IPS-NIHi7 (cell line): ENCODE data around the gene RNF17.

Experiments used
- DNase-seq: peaks from one replicate; pipeline ENCODE4 v3.0.0; 2012; ENCODE audit warnings: mixed read lengths; ENCODE audit errors: extremely low spot score

The RNF17 gene

DNA sequence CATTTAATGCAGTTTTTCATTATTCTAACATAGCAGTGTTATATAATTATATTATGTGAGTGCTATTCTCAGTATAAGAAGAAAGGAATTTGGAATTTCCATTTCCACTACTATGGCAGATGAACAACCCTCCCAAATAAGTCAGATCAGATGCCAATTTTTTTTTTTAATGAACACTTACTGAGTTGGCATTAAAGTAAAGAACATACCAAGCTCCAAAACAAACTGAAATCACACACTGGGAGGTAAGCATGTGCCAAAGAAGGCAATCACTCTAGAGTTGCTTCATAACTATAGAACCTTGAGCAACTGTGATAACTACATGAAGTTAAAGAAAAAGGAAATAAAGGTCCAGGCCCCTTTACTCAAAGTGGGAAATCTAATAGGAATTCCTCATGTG lies 90.3 kb downstream of the RNF17 start:
- no peak for DNase-seq

DNA sequence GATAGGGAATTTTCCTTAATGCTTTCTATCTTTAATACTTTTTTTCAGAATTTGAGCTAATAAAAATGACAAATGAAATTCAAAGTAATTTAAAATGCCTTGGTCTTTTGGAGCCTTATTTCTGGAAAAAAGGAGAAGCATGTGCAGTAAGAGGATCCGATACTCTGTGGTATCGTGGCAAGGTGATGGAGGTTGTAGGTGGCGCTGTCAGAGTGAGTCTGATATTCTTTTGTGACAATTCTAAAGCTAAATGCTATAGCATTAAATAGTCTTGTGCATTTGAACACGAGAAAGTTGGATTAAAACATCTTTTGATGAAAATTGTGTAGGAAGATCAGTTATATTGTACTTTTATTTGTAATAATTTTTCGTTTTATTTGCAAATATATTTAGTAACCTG lies 95.0 kb downstream of the RNF17 start:
- no peak for DNase-seq

DNA sequence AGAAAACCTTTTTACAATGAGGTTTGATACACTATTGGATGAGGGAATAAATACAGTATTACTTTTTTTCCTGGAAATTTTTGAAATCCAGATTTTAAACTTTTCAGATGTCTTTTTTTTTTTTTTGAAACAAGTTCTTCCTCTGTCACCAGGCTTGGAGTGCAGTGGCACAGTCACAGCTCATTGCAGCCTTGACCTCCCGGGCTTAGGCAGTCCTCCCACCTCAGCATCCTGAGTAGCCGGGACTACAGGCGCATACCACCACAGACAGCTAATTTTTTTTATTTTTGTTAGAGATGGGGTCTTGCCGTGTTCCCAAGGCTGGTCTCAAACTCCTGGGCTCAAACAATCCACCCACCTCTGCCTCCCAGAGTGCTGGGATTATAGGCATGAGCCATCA lies 96.8 kb downstream of the RNF17 start:
- no peak for DNase-seq

DNA sequence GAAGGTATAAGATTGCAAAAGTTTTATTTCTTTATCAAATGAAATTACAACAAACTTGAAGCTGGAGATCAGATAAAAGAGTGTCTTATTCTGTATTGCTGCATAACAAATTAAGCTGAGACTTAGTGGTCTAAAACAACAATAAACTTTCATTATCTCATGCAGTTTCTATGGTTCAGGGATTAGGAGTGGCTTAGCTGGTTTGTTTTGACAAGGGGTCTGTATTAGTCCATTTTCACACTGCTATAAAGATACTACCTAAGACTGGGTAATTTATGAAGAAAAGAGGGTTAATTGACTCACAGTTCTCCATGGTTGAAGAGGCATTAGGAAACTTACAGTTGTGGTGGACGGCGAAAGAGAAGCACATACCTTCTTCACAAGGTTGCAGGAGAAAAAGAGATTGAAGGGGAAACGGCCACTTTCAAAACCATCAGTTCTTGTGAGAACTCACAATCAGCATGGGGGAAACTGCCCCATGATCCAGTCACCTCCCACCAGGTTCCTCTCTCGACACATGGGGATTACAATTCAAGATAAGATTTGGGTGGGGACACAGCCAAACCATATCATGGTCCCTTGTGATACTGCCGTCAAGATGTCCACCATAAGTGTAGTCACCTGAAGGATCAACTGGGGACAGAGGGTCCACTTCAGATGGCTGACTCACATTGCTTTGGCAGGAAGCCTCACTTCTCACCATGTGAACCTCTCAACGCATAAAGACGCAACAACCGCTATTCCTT lies 97.8 kb downstream of the RNF17 start:
- DNase-seq, result no peak

DNA sequence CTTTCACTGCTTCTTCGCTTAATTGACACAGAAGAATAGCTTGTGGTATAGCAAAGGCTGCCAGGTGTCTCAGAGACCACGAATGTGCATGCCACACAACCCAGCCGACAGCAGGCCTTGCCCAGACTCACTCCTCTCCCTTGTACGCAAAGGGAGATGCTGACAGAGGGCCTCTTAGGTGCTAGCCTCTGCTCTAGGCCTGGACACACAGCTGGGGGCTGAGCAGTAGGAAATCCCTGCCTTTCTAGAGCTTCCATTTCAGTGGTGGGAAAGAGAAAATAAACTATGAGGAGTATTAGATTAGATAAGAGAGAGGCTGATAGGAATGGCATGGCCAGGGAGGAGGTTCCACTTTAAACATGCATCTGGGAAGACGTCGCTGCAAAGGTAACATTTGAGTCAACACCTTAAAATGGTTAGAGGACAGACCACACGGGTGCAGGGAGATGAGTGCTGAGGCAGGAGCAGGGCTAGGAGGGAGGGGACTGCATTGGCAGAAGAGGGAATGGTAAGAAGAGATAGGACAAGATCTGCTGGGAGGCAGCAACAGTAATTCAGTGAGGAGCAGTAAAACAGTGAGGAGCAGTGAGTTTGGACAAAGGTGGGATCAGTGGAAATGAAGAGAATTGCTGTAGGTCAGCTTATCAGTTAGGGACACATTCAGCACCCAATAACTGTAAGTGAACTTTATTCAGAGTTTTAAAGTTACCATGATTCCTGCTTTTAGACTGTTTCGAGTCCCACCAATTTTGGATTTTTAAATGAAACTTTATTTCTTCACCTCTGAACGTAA lies 100.0 kb downstream of the RNF17 start:
- no peak for DNase-seq

DNA sequence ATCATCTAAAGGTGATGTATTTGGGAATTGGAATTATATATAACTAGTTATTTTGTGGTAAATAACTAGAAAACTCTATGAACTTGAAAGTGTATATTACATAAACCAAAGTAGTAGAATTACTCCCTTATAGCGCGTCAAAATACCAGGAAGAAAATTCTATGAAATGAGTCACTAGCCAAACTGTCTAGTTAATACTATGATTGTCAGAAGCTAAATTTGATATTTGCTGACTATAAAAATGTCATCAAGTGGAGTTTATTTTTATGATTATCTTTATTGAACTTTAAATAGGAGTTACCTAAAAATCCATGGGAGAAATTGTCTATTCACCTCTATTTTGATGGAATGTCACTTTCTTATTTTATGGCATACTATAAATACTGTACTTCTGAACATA lies 100.6 kb downstream of the RNF17 start:
- no peak for DNase-seq

DNA sequence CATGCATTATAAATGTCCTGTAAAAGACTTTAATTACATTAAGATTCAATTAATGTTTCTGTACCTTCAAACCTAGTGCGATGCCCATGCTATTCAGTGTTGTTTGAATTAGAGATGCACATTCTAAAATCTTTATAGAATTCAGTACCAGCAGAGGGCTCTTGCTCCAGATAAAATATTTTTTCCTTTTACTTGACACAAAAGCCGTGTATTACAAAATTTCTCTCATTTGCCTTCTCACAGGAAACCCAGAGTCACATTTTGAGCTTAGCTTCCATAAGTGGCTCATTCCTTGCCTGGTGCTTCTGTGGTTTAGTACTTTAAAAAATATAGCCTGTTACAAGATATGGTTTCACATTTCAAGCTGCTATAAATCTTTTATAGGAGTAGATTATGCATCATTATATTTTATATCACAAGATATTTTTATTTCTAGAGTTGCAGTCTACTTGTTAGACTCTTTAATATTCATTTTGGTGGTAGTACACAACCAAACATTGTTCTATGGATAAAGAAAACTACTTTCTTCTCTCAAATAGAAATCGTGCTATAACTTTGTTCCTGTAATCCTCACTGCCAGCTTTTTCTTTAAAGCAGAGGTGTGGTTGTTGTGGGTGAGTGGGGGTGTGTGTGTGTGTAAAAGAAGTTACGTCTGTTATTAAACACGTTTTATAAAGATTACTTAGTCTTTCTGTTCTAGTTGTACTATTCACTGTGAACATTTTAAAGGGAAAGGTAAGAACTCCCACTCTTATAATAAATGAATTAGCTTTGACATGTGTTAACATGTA lies 101.4 kb downstream of the RNF17 start:
- no peak for DNase-seq

DNA sequence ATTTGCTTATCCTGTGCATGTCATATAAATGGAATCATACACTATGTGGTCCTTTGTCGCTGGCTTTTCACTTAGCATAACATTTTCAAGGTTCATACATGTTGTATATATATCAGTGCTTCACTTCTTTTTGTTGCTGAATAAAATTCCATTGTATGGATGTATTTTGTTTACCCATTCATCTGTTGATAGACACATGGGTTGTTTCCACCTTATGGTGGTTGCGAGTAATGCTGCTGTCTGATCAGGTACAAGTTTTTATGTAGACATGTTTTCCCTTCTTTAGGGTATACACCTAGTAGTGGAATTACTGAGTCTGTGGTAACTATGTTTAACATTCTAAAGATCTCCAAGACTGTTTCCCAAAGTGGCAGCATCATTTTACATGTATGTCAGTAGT lies 102.5 kb downstream of the RNF17 start:
- DNase-seq, result no peak

DNA sequence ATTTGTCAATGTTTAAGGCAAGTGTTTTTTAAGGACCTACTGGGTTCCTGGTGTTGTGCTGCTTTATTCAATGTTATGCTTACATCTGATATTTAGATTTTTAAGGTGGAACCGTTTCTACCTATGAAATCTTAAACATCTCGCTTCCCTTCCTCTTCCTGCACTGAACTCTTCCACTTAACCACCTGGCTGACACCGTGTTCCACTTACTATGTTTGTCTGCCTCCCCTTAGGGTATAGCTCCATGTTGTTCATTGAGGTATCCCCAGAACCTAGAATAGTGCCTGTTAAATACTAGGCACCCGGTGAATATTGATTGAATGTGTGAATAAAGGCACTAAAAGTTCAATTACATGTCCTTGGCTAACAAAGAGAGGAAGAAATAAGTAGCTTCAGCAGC lies 104.9 kb downstream of the RNF17 start:
- DNase-seq, result no peak

DNA sequence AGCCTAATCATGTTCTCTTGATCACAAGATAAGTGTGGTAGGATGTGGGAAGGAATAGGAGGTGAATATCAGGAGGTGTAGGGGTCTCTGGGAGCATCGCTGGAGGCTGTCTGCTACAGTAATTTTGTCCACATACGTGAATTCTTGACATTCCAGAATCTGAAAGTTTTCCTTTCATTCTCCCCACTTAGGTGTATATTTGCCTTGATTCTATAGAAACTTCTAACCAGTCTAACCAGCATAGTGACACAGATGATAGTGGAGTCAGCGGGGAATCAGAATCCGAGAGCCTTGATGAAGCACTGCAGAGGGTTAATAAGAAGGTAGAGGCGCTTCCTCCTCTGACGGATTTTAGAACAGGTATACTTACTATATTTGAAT lies 106.4 kb downstream of the RNF17 start:
- DNase-seq, result no peak

DNA sequence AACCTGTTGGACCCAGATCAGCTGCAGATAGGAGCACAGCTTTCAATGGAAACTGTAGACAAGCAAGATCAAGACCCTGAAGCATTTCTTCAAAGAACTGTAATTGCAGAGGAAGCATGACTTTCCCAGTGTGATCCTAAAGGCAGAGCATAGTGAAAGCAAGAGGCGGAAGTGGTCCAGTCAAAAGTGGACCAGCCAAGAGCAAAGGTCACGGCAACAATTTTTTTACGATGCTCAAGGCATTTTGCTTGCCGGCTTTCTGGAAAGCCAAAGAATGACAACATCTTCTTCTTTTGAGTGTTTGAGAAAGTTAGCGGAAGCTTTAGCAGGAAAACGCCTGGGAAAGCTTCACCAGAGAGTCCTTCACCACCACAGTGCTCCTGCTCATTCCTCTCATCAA lies 111.6 kb downstream of the RNF17 start:
- DNase-seq, result no peak

DNA sequence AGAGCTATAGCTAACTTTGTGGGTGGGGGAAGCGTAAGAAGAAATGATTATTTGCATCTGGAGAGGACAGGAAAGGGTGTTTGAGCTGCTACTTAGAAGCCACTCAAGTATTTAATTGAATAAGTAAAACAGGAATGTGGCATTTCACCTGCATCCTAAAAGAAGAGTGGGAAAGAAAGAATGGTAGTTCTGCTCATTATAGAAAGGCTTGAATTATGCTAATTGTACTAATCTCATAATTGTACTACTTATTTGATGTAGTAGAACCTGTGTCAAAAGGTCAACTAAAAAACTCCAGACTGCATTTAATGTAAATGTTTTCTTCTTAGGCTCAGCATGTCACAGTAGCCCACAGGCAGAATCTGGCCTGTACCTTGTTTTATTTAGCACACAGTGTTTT lies 113.6 kb downstream of the RNF17 start:
- DNase-seq, result no peak

DNA sequence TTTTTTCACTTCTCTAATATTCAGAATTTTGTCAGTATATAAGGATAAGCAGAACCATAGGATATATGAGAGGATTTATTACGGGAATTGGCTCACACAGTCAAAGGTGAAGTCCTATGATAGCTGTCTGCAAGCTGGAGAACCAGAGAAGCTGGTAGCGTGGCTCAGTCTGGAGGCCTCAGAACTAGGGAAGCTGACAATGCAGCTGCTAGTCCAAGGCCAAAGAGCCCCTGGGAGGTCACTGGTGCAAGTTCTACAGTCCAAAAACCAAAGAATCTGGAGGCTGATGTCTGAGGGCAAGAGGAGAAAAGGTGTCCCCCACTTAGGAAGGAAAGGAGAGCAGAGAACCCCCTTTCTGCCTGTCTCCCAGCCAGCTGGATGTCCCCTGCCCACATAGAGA lies 114.4 kb downstream of the RNF17 start:
- DNase-seq, result no peak

DNA sequence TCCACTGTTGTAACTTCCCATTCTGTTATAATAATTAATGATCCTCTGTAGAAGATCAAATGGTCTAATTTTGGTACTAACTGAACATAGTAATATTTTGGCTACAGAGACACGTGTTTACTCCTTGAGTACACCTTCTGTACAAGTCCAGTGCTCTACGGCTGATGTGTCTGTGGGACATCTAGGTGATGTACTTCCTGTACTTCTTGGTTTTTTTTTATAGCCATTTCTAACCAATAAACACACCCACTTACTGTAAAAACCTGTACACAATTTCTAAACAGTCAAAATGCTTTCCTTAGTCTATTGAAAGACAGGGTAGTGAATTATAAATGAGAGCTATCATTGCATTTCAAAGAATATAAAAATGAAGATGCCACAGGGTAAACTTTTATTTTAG lies 118.7 kb downstream of the RNF17 start:
- DNase-seq, result no peak

DNA sequence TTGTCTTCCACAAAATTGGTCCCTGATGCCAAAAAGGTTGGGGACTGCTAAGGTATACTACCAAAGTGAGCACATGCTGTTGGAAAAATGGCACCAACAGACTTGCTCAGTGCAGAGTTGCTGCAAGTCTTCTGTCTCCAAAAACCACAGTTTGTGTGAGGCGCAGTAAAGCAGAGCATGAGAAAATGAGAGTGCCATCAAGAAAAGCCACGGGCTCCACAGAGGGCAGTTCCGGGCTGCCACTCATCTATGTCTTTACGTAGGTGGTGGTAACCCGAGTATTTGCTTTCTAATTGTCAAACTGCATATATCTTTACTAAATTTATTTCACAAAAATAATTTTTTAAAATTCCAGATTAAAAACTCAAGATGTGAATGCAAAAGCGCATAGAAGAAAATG lies 123.8 kb downstream of the RNF17 start:
- DNase-seq, result no peak

DNA sequence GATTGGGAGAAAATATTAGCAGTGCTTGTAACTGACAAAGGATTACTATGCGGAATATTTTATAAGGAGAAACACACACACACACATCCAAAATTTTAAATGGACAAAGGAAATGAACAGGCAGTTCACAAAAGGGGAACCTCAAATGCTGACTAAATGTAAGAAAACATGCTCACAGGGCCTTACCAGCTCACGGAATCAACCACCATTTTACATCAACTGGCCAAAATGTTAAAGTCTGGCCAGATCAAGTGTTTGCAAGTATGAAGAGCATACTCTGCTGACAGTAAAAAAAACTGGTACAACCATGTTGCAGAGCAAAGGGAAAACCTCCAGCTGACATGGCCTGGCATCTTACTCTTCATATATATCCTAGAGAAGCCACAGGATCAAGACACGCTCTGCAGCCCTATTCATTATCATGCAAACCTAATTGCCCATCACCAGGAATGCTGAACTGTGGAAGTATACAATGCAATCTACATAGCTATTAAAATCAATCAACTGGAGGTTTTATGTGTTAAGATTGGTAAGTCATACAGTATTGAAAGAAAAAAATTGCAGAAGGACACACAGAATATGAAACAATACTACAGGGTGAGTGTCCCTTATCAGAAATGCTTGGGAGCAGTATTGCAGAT lies 124.4 kb downstream of the RNF17 start:
- DNase-seq, result no peak

DNA sequence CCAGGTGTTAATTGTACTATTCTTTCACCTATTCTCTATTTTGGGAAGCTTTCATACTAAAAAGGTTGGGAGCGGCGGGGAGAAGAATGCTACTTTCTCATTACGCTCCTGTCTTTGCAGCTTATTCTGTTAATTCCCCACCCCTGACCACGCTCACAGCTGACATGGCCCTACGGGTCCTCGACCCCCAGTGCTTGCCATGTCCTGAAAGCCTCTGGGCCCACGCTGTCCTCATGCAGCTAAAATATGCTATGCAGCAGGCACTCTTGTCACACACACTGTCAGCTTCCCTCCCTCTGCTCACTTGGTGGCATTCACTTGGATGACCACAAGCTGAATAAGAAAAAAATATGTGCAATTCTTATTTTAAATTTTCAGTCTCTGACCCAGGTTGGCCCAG lies 126.3 kb downstream of the RNF17 start:
- DNase-seq, result no peak

DNA sequence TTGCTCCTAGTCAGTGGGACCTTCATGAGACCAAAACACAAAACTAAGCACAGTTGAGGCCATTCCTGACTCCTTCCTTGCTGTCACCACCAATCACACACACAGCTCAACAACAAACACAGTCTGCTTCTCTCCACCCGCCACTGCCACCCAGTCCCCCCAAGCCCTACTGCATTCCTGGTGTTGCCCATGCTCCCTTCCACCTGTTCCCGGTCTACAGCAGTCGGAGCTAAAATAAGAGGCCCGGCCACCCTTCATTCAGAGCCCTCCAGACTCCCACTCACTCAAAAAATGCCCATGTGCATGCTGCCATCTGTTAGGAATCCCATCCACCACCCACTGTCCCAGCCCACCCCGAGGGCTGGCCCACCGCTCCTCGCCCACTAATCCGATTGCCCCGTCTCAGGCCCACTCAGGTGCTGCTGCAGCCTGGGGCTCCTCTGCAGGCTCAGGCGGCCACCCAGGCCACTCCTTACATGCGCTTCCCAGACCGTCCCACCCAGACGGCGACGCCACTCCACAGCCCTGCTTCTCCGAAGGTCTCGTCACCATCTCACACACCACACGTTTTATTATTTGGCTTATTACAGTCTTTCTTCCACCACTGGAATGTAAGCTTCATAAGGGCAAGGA lies 127.6 kb downstream of the RNF17 start:
- DNase-seq, result no peak

DNA sequence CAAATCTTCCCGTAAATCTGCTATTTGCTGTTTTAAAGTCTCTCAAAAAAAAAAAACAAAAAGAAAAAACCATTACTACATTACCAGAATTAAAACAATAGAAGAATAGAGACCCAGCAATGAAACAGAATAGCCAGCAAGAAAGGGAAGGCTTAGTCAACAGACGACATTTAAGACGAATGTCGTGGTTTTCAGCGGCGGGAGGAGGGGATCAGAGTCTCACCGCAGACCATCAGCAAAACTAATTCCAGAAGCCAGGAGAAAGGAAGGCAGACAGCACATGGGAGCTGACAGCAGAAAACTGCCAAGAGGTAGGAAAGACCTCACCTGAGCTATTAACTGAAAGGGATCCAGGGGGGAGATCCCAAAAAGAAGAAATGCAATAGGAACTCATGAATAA lies 128.9 kb downstream of the RNF17 start:
- DNase-seq, result no peak

DNA sequence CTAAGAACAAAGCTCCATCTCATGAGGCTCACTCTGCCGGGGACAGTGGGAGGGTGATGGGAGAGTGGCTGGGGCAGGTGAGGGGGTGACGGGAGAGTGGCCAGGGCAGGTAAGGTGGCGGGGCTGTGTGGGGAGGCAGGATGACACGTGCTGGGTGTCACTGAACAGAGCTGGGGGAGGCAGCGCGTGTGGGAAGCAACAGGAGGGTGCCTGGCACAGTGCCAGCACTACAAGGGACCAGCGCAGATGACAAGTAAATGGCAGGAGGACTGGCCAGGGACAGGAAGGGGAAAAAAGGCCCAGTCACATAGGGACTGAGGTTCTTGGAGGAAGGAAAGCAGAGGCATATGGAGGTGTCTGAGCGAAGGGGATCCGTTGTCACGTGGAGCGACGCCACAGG lies 129.9 kb downstream of the RNF17 start:
- no peak for DNase-seq

DNA sequence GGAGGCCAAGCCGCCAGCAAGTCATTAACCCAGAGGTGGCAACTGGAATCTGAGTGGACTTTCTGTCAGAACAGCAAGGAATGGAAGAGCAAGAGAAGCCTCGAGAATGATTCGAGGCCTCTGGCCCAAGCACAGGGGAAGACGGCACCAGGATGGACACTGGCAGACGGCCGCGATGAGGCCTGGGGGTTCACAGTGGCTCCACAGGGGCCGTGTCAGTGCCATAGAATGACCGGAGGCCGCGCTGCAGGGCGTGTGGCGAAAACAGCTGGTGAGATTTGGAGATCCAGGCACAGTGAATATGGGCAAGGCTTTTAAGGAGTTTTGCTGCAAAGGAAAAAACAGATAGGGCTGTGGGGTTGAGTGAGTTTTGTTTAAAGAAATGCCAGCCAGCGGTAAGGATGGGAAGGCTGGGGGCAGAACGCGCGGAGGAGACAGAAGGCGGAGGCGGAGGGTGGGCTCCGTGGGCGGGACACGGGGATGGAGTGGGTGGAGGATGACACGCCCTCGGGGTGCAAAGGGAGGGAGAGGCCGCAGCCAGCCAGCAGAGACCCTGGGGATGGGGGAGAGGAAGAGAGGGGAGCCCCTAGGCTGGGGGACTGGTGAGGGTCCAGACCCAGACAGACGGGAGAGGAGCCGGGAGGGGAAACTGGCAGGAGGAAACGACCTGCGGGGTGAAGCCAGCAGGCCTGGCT lies 130.5 kb downstream of the RNF17 start:
- no peak for DNase-seq
